Measurements from ENCODE around the gene FMN1.

Gene FMN1

GRCh38 chr15:32844118-32844711 is 350.3 kb downstream of the FMN1 start:
- Histone ChIP-seq H3K27me3 (peaks cover 13% of the 10 kb centered on the region), H3K36me3 (no peaks in the 10 kb centered on the region), H3K4me1 (ENCODE audit: control insufficient read depth in 1 of 2, insufficient read depth in 1 of 2, low read depth in 1 of 2, low read length in 1 of 2) (no peaks in the 10 kb centered on the region), H3K4me3 (ENCODE audit: low read depth in 1 of 2, low read length in 1 of 2) (no peak overlapping the region), H3K27ac (no peak overlapping the region), H3K9me3 (no peaks in the 10 kb centered on the region)
- TF ChIP-seq CTCF (IDR thresholded peaks at IDR 0.05), result no peak

GRCh38 chr15:32843219-32843815 is 351.2 kb downstream of the FMN1 start:
- Histone ChIP-seq H3K36me3 (no peaks in the 10 kb centered on the region), H3K27ac (no peak overlapping the region), H3K4me1 (ENCODE audit: control insufficient read depth in 1 of 2, insufficient read depth in 1 of 2, low read depth in 1 of 2, low read length in 1 of 2) (no peaks in the 10 kb centered on the region), H3K9me3 (no peaks in the 10 kb centered on the region), H3K27me3 (peaks cover 13% of the 10 kb centered on the region), H3K4me3 (ENCODE audit: low read depth in 1 of 2, low read length in 1 of 2) (no peak overlapping the region)
- no peak for TF ChIP-seq CTCF (IDR thresholded peaks at IDR 0.05)

- Histone ChIP-seq H3K36me3 (no peaks in the 10 kb centered on the region), H3K4me1 (ENCODE audit: control insufficient read depth in 1 of 2, insufficient read depth in 1 of 2, low read depth in 1 of 2, low read length in 1 of 2) (no peaks in the 10 kb centered on the region), H3K9me3 (no peaks in the 10 kb centered on the region), H3K4me3 (ENCODE audit: low read depth in 1 of 2, low read length in 1 of 2) (no peak overlapping the region), H3K27me3 (peaks cover 13% of the 10 kb centered on the region), H3K27ac (no peak overlapping the region)
- TF ChIP-seq CTCF (IDR thresholded peaks at IDR 0.05), result no peak
These were observed 352.4 kb downstream of the FMN1 start for GRCh38 chr15:32842081-32842480.

GRCh38 chr15:32840507-32841245 is 353.8 kb downstream of the FMN1 start:
- no peak for TF ChIP-seq CTCF (IDR thresholded peaks at IDR 0.05)
- Histone ChIP-seq H3K27me3 (peaks cover 13% of the 10 kb centered on the region), H3K27ac (no peak overlapping the region), H3K4me1 (ENCODE audit: control insufficient read depth in 1 of 2, insufficient read depth in 1 of 2, low read depth in 1 of 2, low read length in 1 of 2) (no peaks in the 10 kb centered on the region), H3K4me3 (ENCODE audit: low read depth in 1 of 2, low read length in 1 of 2) (no peak overlapping the region), H3K36me3 (no peaks in the 10 kb centered on the region), H3K9me3 (no peaks in the 10 kb centered on the region)

GRCh38 chr15:32838820-32839219 is 355.7 kb downstream of the FMN1 start:
- no peak for TF ChIP-seq CTCF (IDR thresholded peaks at IDR 0.05)
- H3K4me1 ChIP-seq (ENCODE audit: control insufficient read depth in 1 of 2, insufficient read depth in 1 of 2, low read depth in 1 of 2, low read length in 1 of 2), result no peaks in the 10 kb centered on the region

More at GRCh38 chr15:32838820-32839219, 355.7 kb downstream of the FMN1 start:
- Histone ChIP-seq H3K27me3 (peaks cover 13% of the 10 kb centered on the region), H3K9me3 (no peaks in the 10 kb centered on the region), H3K36me3 (no peaks in the 10 kb centered on the region), H3K27ac (no peak overlapping the region), H3K4me3 (ENCODE audit: low read depth in 1 of 2, low read length in 1 of 2) (no peak overlapping the region)
